Muscle layer of duodenum (tissue), 2 donors: ENCODE data around the gene SLC12A8.
A peak's percentile ranks its signal among the peaks of the same experiment; 100 is the strongest.

ENCODE experiments used
- H3K27ac ChIP-seq: one replicate; pipeline ENCODE4 v1.7.0; 2013; ENCODE audit warnings: mild to moderate bottlenecking, low read length
- H3K27me3 ChIP-seq: one replicate; pipeline ENCODE4 v1.7.0; 2013; ENCODE audit warnings: low read depth, mild to moderate bottlenecking, control low read depth, low read length
- H3K36me3 ChIP-seq, 2 donors: one replicate each; pipeline ENCODE4 v1.7.0; 2013; ENCODE audit warnings: low read length in 2 of 2, control low read depth in 1 of 2, mild to moderate bottlenecking in 1 of 2; ENCODE audit not compliant: insufficient read depth in 2 of 2, control insufficient read depth in 1 of 2
- H3K4me1 ChIP-seq, 2 donors: one replicate each; pipeline ENCODE4 v1.7.0; 2013; ENCODE audit warnings: low read length in 2 of 2, mild to moderate bottlenecking in 2 of 2, control low read depth in 1 of 2, moderate library complexity in 1 of 2; ENCODE audit not compliant: insufficient read depth in 2 of 2, control insufficient read depth in 1 of 2
- H3K4me3 ChIP-seq, 2 donors: one replicate each; pipeline ENCODE4 v1.7.0; 2013; ENCODE audit warnings: low read length in 2 of 2, low read depth in 1 of 2, mild to moderate bottlenecking in 1 of 2
- H3K9me3 ChIP-seq, 2 donors: one replicate each; pipeline ENCODE4 v1.7.0; 2013; ENCODE audit warnings: low read length in 2 of 2, control low read depth in 1 of 2, mild to moderate bottlenecking in 1 of 2; ENCODE audit not compliant: control insufficient read depth in 1 of 2
- donor health status: healthy.

The SLC12A8 gene

GRCh38 chr3:125212509-125213363 is at the start of gene SLC12A8:
TSS of gene SLC12A8 (minus strand) at chr3:125212748. CDS start at chr3:125211349, 1,399 bp downstream.
- peaks cover 0 to 9% of the 10 kb centered on the region in 2 donors for H3K4me1 ChIP-seq
- H3K27ac ChIP-seq: no peak within 1 kb of the TSS
- H3K36me3 ChIP-seq: no peaks in the 10 kb centered on the region
- H3K9me3 ChIP-seq: no peaks in the 10 kb centered on the region
- H3K27me3 ChIP-seq: peaks cover 16% of the 10 kb centered on the region
- H3K4me3 ChIP-seq: peak within 1 kb of the TSS; percentile 37 to 75

- no peak overlapping the region for H3K4me3 ChIP-seq
- H3K9me3 ChIP-seq: no peaks in the 10 kb centered on the region
- no peaks in the 10 kb centered on the region for H3K27me3 ChIP-seq
- H3K27ac ChIP-seq: no peak overlapping the region
- H3K36me3 ChIP-seq: peaks cover 0 to 7% of the 10 kb centered on the region in 2 donors
- no peaks in the 10 kb centered on the region for H3K4me1 ChIP-seq
Observed at GRCh38 chr3:125262161-125262560, 49.6 kb upstream of the SLC12A8 start.

- Histone ChIP-seq H3K27me3 (no peaks in the 10 kb centered on the region), H3K9me3 (no peaks in the 10 kb centered on the region), H3K27ac (no peak overlapping the region), H3K4me1 (no peaks in the 10 kb centered on the region), H3K36me3 (peaks cover 0 to 7% of the 10 kb centered on the region in 2 donors), H3K4me3 (no peak overlapping the region)
Observed at GRCh38 chr3:125261031-125261430, 48.5 kb upstream of the SLC12A8 start.

GRCh38 chr3:125260158-125260557 is 47.6 kb upstream of the SLC12A8 start:
- Histone ChIP-seq H3K4me1 (no peaks in the 10 kb centered on the region), H3K27ac (no peak overlapping the region), H3K27me3 (no peaks in the 10 kb centered on the region), H3K4me3 (no peak overlapping the region), H3K9me3 (no peaks in the 10 kb centered on the region), H3K36me3 (peaks cover 0 to 7% of the 10 kb centered on the region in 2 donors)

- H3K4me3 ChIP-seq: no peak overlapping the region
- no peaks in the 10 kb centered on the region for H3K9me3 ChIP-seq
- H3K4me1 ChIP-seq: no peaks in the 10 kb centered on the region
- H3K27me3 ChIP-seq: no peaks in the 10 kb centered on the region
- no peaks in the 10 kb centered on the region for H3K36me3 ChIP-seq
- no peak overlapping the region for H3K27ac ChIP-seq
Observed at GRCh38 chr3:125257536-125257935, 45.0 kb upstream of the SLC12A8 start.

- H3K4me1 ChIP-seq: no peaks in the 10 kb centered on the region
- H3K9me3 ChIP-seq: no peaks in the 10 kb centered on the region
- H3K4me3 ChIP-seq: no peak overlapping the region
- H3K36me3 ChIP-seq: no peaks in the 10 kb centered on the region
- H3K27me3 ChIP-seq: no peaks in the 10 kb centered on the region
- H3K27ac ChIP-seq: no peak overlapping the region
Observed at GRCh38 chr3:125256675-125257074, 44.1 kb upstream of the SLC12A8 start.

GRCh38 chr3:125250973-125251372 is 38.4 kb upstream of the SLC12A8 start:
- Histone ChIP-seq H3K9me3 (no peaks in the 10 kb centered on the region), H3K4me3 (no peak overlapping the region), H3K27me3 (no peaks in the 10 kb centered on the region), H3K36me3 (no peaks in the 10 kb centered on the region), H3K27ac (no peak overlapping the region), H3K4me1 (no peaks in the 10 kb centered on the region)

- H3K27me3 ChIP-seq: no peaks in the 10 kb centered on the region
- no peak overlapping the region for H3K4me3 ChIP-seq
- no peaks in the 10 kb centered on the region for H3K4me1 ChIP-seq
- no peak overlapping the region for H3K27ac ChIP-seq
- H3K9me3 ChIP-seq: no peaks in the 10 kb centered on the region
- H3K36me3 ChIP-seq: no peaks in the 10 kb centered on the region
Observed at GRCh38 chr3:125246237-125246636, 33.7 kb upstream of the SLC12A8 start.

GRCh38 chr3:125245521-125245920 is 33.0 kb upstream of the SLC12A8 start:
- no peak overlapping the region for H3K4me3 ChIP-seq
- H3K4me1 ChIP-seq: no peaks in the 10 kb centered on the region
- H3K27ac ChIP-seq: no peak overlapping the region
- H3K9me3 ChIP-seq: no peaks in the 10 kb centered on the region
- H3K36me3 ChIP-seq: no peaks in the 10 kb centered on the region
- no peaks in the 10 kb centered on the region for H3K27me3 ChIP-seq

- Histone ChIP-seq H3K4me1 (no peaks in the 10 kb centered on the region), H3K27ac (no peak overlapping the region), H3K9me3 (no peaks in the 10 kb centered on the region), H3K4me3 (no peak overlapping the region), H3K27me3 (no peaks in the 10 kb centered on the region), H3K36me3 (no peaks in the 10 kb centered on the region)
Observed at GRCh38 chr3:125240496-125240895, 27.9 kb upstream of the SLC12A8 start.

- no peaks in the 10 kb centered on the region for H3K27me3 ChIP-seq
- no peaks in the 10 kb centered on the region for H3K9me3 ChIP-seq
- H3K4me1 ChIP-seq: no peaks in the 10 kb centered on the region
- H3K36me3 ChIP-seq: no peaks in the 10 kb centered on the region
- H3K27ac ChIP-seq: no peak overlapping the region
- H3K4me3 ChIP-seq: no peak overlapping the region
Observed at GRCh38 chr3:125239266-125239665, 26.7 kb upstream of the SLC12A8 start.

- H3K27ac ChIP-seq: no peak overlapping the region
- no peaks in the 10 kb centered on the region for H3K9me3 ChIP-seq
- peaks cover 0 to under 1% of the 10 kb centered on the region in 2 donors for H3K36me3 ChIP-seq
- H3K4me1 ChIP-seq: no peaks in the 10 kb centered on the region
- no peaks in the 10 kb centered on the region for H3K27me3 ChIP-seq
- no peak overlapping the region for H3K4me3 ChIP-seq
Observed at GRCh38 chr3:125238759-125239158, 26.2 kb upstream of the SLC12A8 start.
